Mesendoderm (in vitro differentiated cells): ENCODE data around the gene IL1RL1.

ENCODE experiments used
- DNase-seq: peaks from one replicate; pipeline ENCODE4 v3.0.0; 2013
- H2AK5ac ChIP-seq: 2 replicates; pipeline ENCODE4 v1.6.1; 2013; ENCODE audit warnings: low read length, inconsistent platforms
- H2BK120ac ChIP-seq: 2 replicates; pipeline ENCODE4 v1.6.1; 2013; ENCODE audit warnings: low read depth, mild to moderate bottlenecking, low read length, moderate library complexity, mixed read lengths
- H2BK15ac ChIP-seq: replicated peaks from 2 replicates; pipeline ENCODE4 v1.6.1; 2013; ENCODE audit warnings: low read depth, mild to moderate bottlenecking, moderate library complexity
- H2BK5ac ChIP-seq: 2 replicates; pipeline ENCODE4 v1.6.1; 2013; ENCODE audit warnings: low read length, inconsistent platforms
- H3K18ac ChIP-seq: 2 replicates; pipeline ENCODE4 v1.6.1; 2013; ENCODE audit warnings: mild to moderate bottlenecking, low read length, mixed read lengths
- H3K23ac ChIP-seq: one replicate; pipeline ENCODE4 v1.6.1; 2013; ENCODE audit warnings: low read length
- H3K27ac ChIP-seq: 2 replicates; pipeline ENCODE4 v1.5.1; 2013; ENCODE audit warnings: low read depth, mild to moderate bottlenecking, inconsistent platforms, low read length, moderate library complexity
- H3K27me3 ChIP-seq: 2 replicates; pipeline ENCODE4 v1.6.1; 2013; ENCODE audit warnings: low read length, control low read depth, mild to moderate bottlenecking, inconsistent platforms; ENCODE audit not compliant: insufficient read depth, poor library complexity
- H3K36me3 ChIP-seq: 2 replicates; pipeline ENCODE4 v1.6.1; 2013; ENCODE audit warnings: low read length, inconsistent platforms; ENCODE audit not compliant: control insufficient read depth, insufficient read depth
- H3K4ac ChIP-seq: one replicate; pipeline ENCODE4 v1.6.1; 2013; ENCODE audit warnings: low read depth, mild to moderate bottlenecking, low read length, moderate library complexity
- H3K4me1 ChIP-seq: 2 replicates; pipeline ENCODE4 v1.6.1; 2013; ENCODE audit warnings: low read depth, low read length, inconsistent platforms; ENCODE audit not compliant: control insufficient read depth
- H3K4me2 ChIP-seq: 2 replicates; pipeline ENCODE4 v1.6.1; 2013; ENCODE audit warnings: low read length
- H3K4me3 ChIP-seq: 2 replicates; pipeline ENCODE4 v1.5.1; 2013; ENCODE audit warnings: mild to moderate bottlenecking, low read length
- H3K56ac ChIP-seq: one replicate; pipeline ENCODE4 v1.6.1; 2013; ENCODE audit warnings: low read length
- H3K79me1 ChIP-seq: 2 replicates; pipeline ENCODE4 v1.6.1; 2013; ENCODE audit warnings: low read length, inconsistent platforms
- H3K79me2 ChIP-seq: 2 replicates; pipeline ENCODE4 v1.6.1; 2013; ENCODE audit warnings: mild to moderate bottlenecking, low read length; ENCODE audit not compliant: control insufficient read depth, insufficient read depth
- H3K9ac ChIP-seq: 2 replicates; pipeline ENCODE4 v1.6.1; 2013; ENCODE audit warnings: low read length, inconsistent platforms
- H4K5ac ChIP-seq: one replicate; pipeline ENCODE4 v1.6.1; 2013; ENCODE audit warnings: low read length
- H4K8ac ChIP-seq: one replicate; pipeline ENCODE4 v1.6.1; 2013; ENCODE audit warnings: low read depth, mild to moderate bottlenecking, control low read depth, low read length, moderate library complexity

IL1RL1 gene

DNA sequence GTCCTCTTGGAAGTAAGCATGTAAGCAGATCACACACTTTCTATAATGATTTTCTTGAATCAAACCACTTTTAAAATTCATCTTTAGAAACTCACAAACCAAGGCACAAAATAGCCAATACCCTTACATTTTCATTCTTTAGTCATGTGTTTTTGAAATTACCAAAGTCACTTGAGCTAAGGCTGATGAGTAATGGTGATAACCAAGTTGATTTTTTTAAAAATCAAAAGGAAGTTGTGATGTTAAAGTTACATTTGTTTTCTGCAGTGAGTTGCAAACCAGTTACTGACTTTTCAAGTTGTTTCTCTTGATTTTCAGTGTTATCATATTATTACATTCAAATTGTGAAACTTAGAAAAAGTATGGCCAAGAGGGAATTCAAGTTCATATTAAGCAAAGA, 90.1 kb downstream of the IL1RL1 start:
- Histone ChIP-seq H3K23ac (no peak overlapping the region), H2BK5ac (no peak overlapping the region), H3K36me3 (no peaks in the 10 kb centered on the region), H3K18ac (no peak overlapping the region), H3K4ac (no peak overlapping the region), H3K79me2 (no peaks in the 10 kb centered on the region), H3K4me2 (no peak overlapping the region), H4K8ac (no peak overlapping the region), H3K27me3 (no peaks in the 10 kb centered on the region), H2BK120ac (no peak overlapping the region), H2BK15ac (no peak overlapping the region), H2AK5ac (no peak overlapping the region), H3K4me3 (no peak overlapping the region), H3K79me1 (no peaks in the 10 kb centered on the region), H3K27ac (no peak overlapping the region), H3K9ac (no peak overlapping the region), H3K56ac (no peak overlapping the region), H4K5ac (no peak overlapping the region), H3K4me1 (no peaks in the 10 kb centered on the region)
- no peak for DNase-seq
